SK-N-MC (cell line): Measurements from ENCODE around the gene AURKB.
A peak's percentile ranks its signal among the peaks of the same experiment; 100 is the strongest.
"Not testable (repeated sequence)": the region's sequence is repeated elsewhere in the genome, so short reads cannot be mapped to it uniquely, and the experiment has no call there.

ENCODE experiments used
- DNase-seq: peaks from one replicate; pipeline ENCODE4 v3.0.0-alpha.2; 2011; ENCODE audit warnings: low read depth, low spot score
- H3K27ac ChIP-seq: fragments of 200-600 bp; sonication (generic); 2 replicates; pipeline ENCODE4 v1.5.1; 2016; ENCODE audit warnings: mixed run types
- H3K36me3 ChIP-seq: fragments of 200-600 bp; sonication (generic); 2 replicates; pipeline ENCODE4 v1.6.1; 2017; ENCODE audit warnings: antibody characterized with exemption, low read length, mixed read lengths; ENCODE audit not compliant: insufficient read depth
- H3K4me3 ChIP-seq: fragments of 200-600 bp; sonication (generic); 2 replicates; pipeline ENCODE4 v1.5.1; 2016
- H3K9ac ChIP-seq: fragments of 200-600 bp; sonication (generic); 2 replicates; pipeline ENCODE4 v1.8.0; 2017; ENCODE audit warnings: mixed run types, mixed read lengths; ENCODE audit not compliant: insufficient read length
- H3K9me3 ChIP-seq: fragments of 200-600 bp; sonication (generic); 2 replicates; pipeline ENCODE4 v1.6.1; 2017; ENCODE audit warnings: low read depth, mild to moderate bottlenecking, antibody characterized with exemption, low read length, moderate library complexity, mixed read lengths
- EZH2 ChIP-seq: fragments of 200-600 bp; sonication (generic); IDR thresholded peaks from one replicate; pipeline ENCODE4 v1.6.1; 2017; ENCODE audit warnings: antibody characterized with exemption
- FOXP2 ChIP-seq: optimal IDR thresholded peaks from 2 replicates; pipeline ENCODE3; 2011; ENCODE audit warnings: mild to moderate bottlenecking, moderate library complexity; ENCODE audit not compliant: insufficient read depth; ENCODE audit errors: extremely low read length, control extremely low read depth
- POLR2AphosphoS5 ChIP-seq: IDR thresholded peaks from 2 replicates; pipeline ENCODE4 v1.6.1; 2012; ENCODE audit warnings: mild to moderate bottlenecking, low read depth, low read length, borderline replicate concordance

The AURKB gene

GRCh38 chr17:8209907-8210760 lies at the start of gene AURKB:
Gene AURKB, minus strand, starts transcription at chr17:8210575. Its CDS starts 351 bp downstream, at chr17:8210224.
- peak; percentile 55 for DNase-seq
- Histone ChIP-seq H3K27ac (peak within 1 kb of the TSS; percentile 93), H3K4me3 (peak within 1 kb of the TSS; percentile 95), H3K9me3 (no peaks in the 10 kb centered on the region), H3K9ac (peak within 1 kb of the TSS; percentile 97), H3K36me3 (peaks cover 35% of the 10 kb centered on the region)
- TF ChIP-seq EZH2 (no peak), POLR2AphosphoS5 (peak; percentile 83)

DNA sequence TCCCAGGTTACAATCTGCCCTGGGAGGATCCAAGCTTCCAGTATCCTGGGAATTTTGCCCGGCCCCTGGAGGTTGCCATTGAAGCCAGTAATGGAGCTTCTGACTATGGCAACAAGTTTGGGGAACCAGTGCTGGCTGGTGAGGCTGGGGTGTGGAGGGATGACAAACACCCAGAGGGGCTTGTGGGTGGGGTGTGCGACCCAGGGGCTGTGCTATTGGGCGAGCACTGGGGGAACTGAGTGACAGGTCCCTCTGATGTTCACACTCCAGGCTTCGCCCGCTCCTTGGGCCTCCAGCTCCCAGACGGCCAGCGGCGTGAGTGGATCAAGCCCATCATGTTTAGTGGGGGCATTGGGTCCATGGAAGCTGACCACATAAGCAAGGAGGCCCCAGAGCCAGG lies 47.4 kb upstream of the AURKB start:
- peaks cover 83% of the 10 kb centered on the region for H3K36me3 ChIP-seq
- no peak for TF ChIP-seq EZH2
- no peak for TF ChIP-seq POLR2AphosphoS5
- no peak for TF ChIP-seq FOXP2
- H3K9me3 ChIP-seq, result no peaks in the 10 kb centered on the region
- H3K27ac ChIP-seq, result no peak overlapping the region
- DNase-seq, result no peak
- H3K4me3 ChIP-seq, result no peak overlapping the region
- H3K9ac ChIP-seq, result no peak overlapping the region

- Histone ChIP-seq H3K36me3 (peaks cover 73% of the 10 kb centered on the region), H3K9ac (no peak overlapping the region), H3K27ac (no peak overlapping the region), H3K9me3 (no peaks in the 10 kb centered on the region), H3K4me3 (no peak overlapping the region)
- no peak for DNase-seq
- no peak for TF ChIP-seq FOXP2
- TF ChIP-seq POLR2AphosphoS5, result no peak
- no peak for TF ChIP-seq EZH2
Observed at GRCh38 chr17:8256691-8257090, 46.3 kb upstream of the AURKB start.

DNA sequence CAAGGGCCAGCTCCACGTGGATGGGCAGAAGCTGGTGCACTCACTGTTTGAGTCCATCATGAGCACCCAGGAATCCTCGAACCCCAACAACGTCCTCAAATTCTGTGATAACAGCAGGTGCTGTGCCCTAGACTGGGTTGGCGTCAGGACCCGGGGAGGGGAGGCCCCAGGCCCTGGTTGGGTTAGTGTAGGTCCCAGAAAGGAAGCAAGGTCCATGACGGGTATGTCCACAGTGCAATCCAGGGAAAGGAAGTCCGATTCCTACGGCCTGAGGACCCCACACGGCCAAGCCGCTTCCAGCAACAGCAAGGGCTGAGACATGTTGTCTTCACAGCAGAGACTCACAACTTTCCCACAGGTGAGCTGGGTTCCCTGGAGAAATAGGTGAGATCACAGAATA lies 45.9 kb upstream of the AURKB start:
- no peak for DNase-seq
- H3K27ac ChIP-seq, result no peak overlapping the region
- no peak for TF ChIP-seq POLR2AphosphoS5
- H3K4me3 ChIP-seq, result no peak overlapping the region
- no peaks in the 10 kb centered on the region for H3K9me3 ChIP-seq
- no peak overlapping the region for H3K9ac ChIP-seq
- peaks cover 69% of the 10 kb centered on the region for H3K36me3 ChIP-seq

DNA sequence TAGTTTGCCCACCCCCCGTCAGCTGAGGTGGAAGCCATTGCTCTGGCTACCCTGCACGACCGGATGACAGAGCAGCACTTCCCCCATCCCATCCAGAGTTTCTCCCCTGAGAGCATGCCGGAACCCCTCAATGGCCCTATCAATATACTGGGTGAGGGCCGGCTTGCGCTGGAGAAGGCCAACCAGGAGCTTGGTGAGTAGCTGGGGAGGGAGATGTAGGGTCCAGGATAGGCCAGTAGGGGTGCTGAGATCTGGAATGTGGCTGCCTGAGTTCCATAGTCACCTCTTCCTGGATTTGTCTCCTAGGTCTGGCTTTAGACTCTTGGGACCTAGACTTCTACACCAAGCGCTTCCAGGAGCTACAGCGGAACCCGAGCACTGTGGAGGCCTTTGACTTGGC lies 45.1 kb upstream of the AURKB start:
- Histone ChIP-seq H3K4me3 (no peak overlapping the region), H3K9me3 (no peaks in the 10 kb centered on the region), H3K27ac (no peak overlapping the region), H3K9ac (no peak overlapping the region), H3K36me3 (peaks cover 61% of the 10 kb centered on the region)
- TF ChIP-seq POLR2AphosphoS5 (no peak), FOXP2 (no peak), EZH2 (no peak)
- no peak for DNase-seq

- Histone ChIP-seq H3K36me3 (peaks cover 54% of the 10 kb centered on the region), H3K27ac (no peak overlapping the region), H3K9me3 (no peaks in the 10 kb centered on the region), H3K9ac (no peak overlapping the region), H3K4me3 (no peak overlapping the region)
- TF ChIP-seq POLR2AphosphoS5 (no peak), FOXP2 (no peak), EZH2 (no peak)
- DNase-seq, result no peak
Observed at GRCh38 chr17:8254881-8255280, 44.5 kb upstream of the AURKB start.

DNA sequence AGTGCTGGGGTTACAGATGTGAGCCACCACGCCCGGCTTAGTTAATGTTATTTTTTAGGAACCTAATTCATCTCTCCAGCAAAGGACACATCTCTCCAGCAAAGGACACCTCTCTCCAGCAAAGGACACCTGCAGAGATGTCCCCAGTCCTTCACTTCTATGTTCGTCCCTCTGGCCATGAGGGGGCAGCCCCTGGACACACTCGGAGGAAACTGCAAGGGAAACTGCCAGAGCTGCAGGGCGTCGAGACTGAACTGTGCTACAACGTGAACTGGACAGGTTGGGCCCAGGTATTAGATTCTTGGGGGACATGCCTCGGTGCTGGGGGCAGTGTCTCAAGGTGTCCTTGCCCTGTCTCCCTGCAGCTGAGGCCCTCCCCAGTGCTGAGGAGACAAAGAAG lies 43.4 kb upstream of the AURKB start:
- Histone ChIP-seq H3K36me3 (peaks cover 46% of the 10 kb centered on the region), H3K27ac (no peak overlapping the region), H3K9me3 (no peaks in the 10 kb centered on the region), H3K9ac (no peak overlapping the region), H3K4me3 (no peak overlapping the region)
- TF ChIP-seq EZH2, result no peak
- no peak for TF ChIP-seq POLR2AphosphoS5
- TF ChIP-seq FOXP2, result no peak
- DNase-seq, result no peak

DNA sequence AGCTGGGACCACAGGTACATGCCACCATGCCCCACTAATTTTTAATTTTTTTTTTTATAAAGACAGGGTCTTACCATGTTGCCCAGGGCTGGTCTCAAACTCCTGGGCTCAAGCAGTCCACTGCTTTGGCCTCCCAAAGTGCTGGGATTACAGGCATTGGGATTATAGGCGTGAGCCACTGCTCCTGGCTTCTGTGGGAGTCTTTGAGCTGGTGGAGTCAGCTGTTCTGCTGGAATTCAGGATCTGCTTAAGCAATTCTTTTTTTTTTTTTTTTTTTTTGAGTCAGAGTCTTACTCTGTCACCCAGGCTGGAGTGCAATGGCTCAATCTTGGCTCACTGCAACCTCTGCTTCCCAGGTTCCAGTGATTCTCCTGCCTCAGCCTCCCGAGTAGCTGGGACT lies 41.0 kb upstream of the AURKB start:
- DNase-seq, H3K9me3 ChIP-seq, H3K9ac ChIP-seq, H3K27ac ChIP-seq, H3K4me3 ChIP-seq: not testable (repeated sequence)
- H3K36me3 ChIP-seq, result peaks cover 26% of the 10 kb centered on the region
